GM08714 (cell line): ENCODE results near the gene ERC1.

ENCODE experiments used
- H3K4me3 ChIP-seq: fragments of 200-500 bp; sonication (Bioruptor generic); 2 replicates; pipeline ENCODE4 v1.5.1; 2014; ENCODE audit warnings: mild to moderate bottlenecking, low read length, inconsistent platforms
- ZNF274 ChIP-seq: IDR thresholded peaks from 2 replicates; pipeline ENCODE4 v1.6.1; 2012; ENCODE audit warnings: mild to moderate bottlenecking, low read depth, low read length

Gene ERC1

GRCh38 chr12:1382826-1383225 lies 391.8 kb downstream of the ERC1 start:
- TF ChIP-seq ZNF274 = no peak
- H3K4me3 ChIP-seq = no peak overlapping the region

- no peak overlapping the region for H3K4me3 ChIP-seq
- TF ChIP-seq ZNF274 = no peak
Observed at GRCh38 chr12:1383758-1384157, 392.7 kb downstream of the ERC1 start.

GRCh38 chr12:1384910-1385309 lies 393.9 kb downstream of the ERC1 start:
- no peak overlapping the region for H3K4me3 ChIP-seq
- no peak for TF ChIP-seq ZNF274

GRCh38 chr12:1391722-1392121 lies 400.7 kb downstream of the ERC1 start:
- H3K4me3 ChIP-seq = no peak overlapping the region
- no peak for TF ChIP-seq ZNF274

- no peak overlapping the region for H3K4me3 ChIP-seq
- TF ChIP-seq ZNF274 = no peak
Observed at GRCh38 chr12:1395421-1395955, 404.5 kb downstream of the ERC1 start.

- no peak overlapping the region for H3K4me3 ChIP-seq
- TF ChIP-seq ZNF274 = no peak
Observed at GRCh38 chr12:1398673-1399072, 407.6 kb downstream of the ERC1 start.

GRCh38 chr12:1401891-1402290 lies 410.9 kb downstream of the ERC1 start:
- TF ChIP-seq ZNF274 = no peak
- no peak overlapping the region for H3K4me3 ChIP-seq

GRCh38 chr12:1403417-1403816 lies 412.4 kb downstream of the ERC1 start:
- TF ChIP-seq ZNF274 = no peak
- no peak overlapping the region for H3K4me3 ChIP-seq

GRCh38 chr12:1405619-1406018 lies 414.6 kb downstream of the ERC1 start:
- no peak for TF ChIP-seq ZNF274
- H3K4me3 ChIP-seq = no peak overlapping the region

GRCh38 chr12:1410794-1411193 lies 419.8 kb downstream of the ERC1 start:
- TF ChIP-seq ZNF274 = no peak

GRCh38 chr12:1413930-1414329 lies 422.9 kb downstream of the ERC1 start:
- TF ChIP-seq ZNF274 = no peak
- H3K4me3 ChIP-seq = no peak overlapping the region

More at GRCh38 chr12:1410794-1411193, 419.8 kb downstream of the ERC1 start:
- H3K4me3 ChIP-seq = no peak overlapping the region

GRCh38 chr12:1418144-1418543 lies 427.1 kb downstream of the ERC1 start:
- no peak for TF ChIP-seq ZNF274
- no peak overlapping the region for H3K4me3 ChIP-seq

- TF ChIP-seq ZNF274 = no peak
- no peak overlapping the region for H3K4me3 ChIP-seq
Observed at GRCh38 chr12:1419849-1420371, 428.9 kb downstream of the ERC1 start.

GRCh38 chr12:1421091-1421846 lies 430.2 kb downstream of the ERC1 start:
- H3K4me3 ChIP-seq = no peak overlapping the region
- TF ChIP-seq ZNF274 = no peak

GRCh38 chr12:1422604-1423315 lies 431.7 kb downstream of the ERC1 start:
- no peak for TF ChIP-seq ZNF274

More at GRCh38 chr12:1422604-1423315, 431.7 kb downstream of the ERC1 start:
- H3K4me3 ChIP-seq = no peak overlapping the region
